GM23338 (cell line): ENCODE data around the gene PHLDB3. TPM values are rescaled to one million over a fixed set of nuclear protein-coding genes. Genes with fewer than 3 reads are reported as not detected.

Experiments
- ATAC-seq: fragments of 200-7000 bp; cut with Tn5 transposase; 3 replicates; pipeline ENCODE4 v1.9.1; 2020
- DNase-seq: peaks from one replicate; pipeline ENCODE4 v3.0.0-alpha.2; 2015; ENCODE audit warnings: low spot score
- H2AFZ ChIP-seq: fragments of 200-600 bp; sonication (generic); 2 replicates; pipeline ENCODE4 v1.8.0; 2016; ENCODE audit warnings: antibody characterized with exemption, mild to moderate bottlenecking, moderate library complexity
- H3F3A ChIP-seq: fragments of 200-600 bp; sonication (generic); replicated peaks from 2 replicates; pipeline ENCODE4 v1.8.0; 2017; ENCODE audit warnings: antibody characterized with exemption, mixed run types, low read depth
- H3K27ac ChIP-seq: fragments of 200-600 bp; sonication (generic); 2 replicates; pipeline ENCODE4 v1.6.1; 2016; ENCODE audit warnings: low read depth
- H3K27me3 ChIP-seq: fragments of 200-600 bp; sonication (generic); 2 replicates; pipeline ENCODE4 v1.8.0; 2016; ENCODE audit warnings: mild to moderate bottlenecking, mixed run types, moderate library complexity; ENCODE audit not compliant: insufficient read depth
- H3K36me3 ChIP-seq: fragments of 200-600 bp; sonication (generic); 2 replicates; pipeline ENCODE4 v1.8.0; 2016; ENCODE audit warnings: mild to moderate bottlenecking; ENCODE audit not compliant: insufficient read depth
- H3K4me1 ChIP-seq: fragments of 200-600 bp; sonication (generic); 2 replicates; pipeline ENCODE4 v1.8.0; 2016; ENCODE audit warnings: mild to moderate bottlenecking, moderate library complexity; ENCODE audit not compliant: insufficient read depth
- H3K4me2 ChIP-seq: fragments of 200-600 bp; sonication (generic); 2 replicates; pipeline ENCODE4 v1.7.1; 2017; ENCODE audit warnings: mixed run types
- H3K4me3 ChIP-seq: fragments of 200-600 bp; sonication (generic); 2 replicates; pipeline ENCODE4 v1.6.1; 2016; ENCODE audit warnings: mixed run types
- H3K79me2 ChIP-seq: fragments of 200-600 bp; sonication (generic); replicated peaks from 2 replicates; pipeline ENCODE4 v1.8.0; 2017; ENCODE audit warnings: mild to moderate bottlenecking; ENCODE audit not compliant: insufficient read depth
- H3K9me2 ChIP-seq: fragments of 200-600 bp; sonication (generic); 2 replicates; pipeline ENCODE4 v1.8.0; 2017; ENCODE audit not compliant: insufficient read depth
- H4K20me1 ChIP-seq: fragments of 200-600 bp; sonication (generic); replicated peaks from 2 replicates; pipeline ENCODE4 v1.8.0; 2017; ENCODE audit warnings: mild to moderate bottlenecking; ENCODE audit not compliant: insufficient read depth
- H3K27ac Mint-ChIP-seq: 2 replicates; pipeline ENCODE4 v1.8.0; 2020; ENCODE audit warnings: inconsistent platforms, mild to moderate bottlenecking, moderate library complexity, mixed read lengths
- H3K27me3 Mint-ChIP-seq: 3 replicates; pipeline ENCODE4 v1.8.0; 2022; ENCODE audit warnings: low read depth, mild to moderate bottlenecking, moderate library complexity, mixed read lengths, inconsistent platforms; ENCODE audit not compliant: insufficient read depth, poor library complexity
- H3K36me3 Mint-ChIP-seq: 3 replicates; pipeline ENCODE4 v1.8.0; 2021; ENCODE audit warnings: low read depth, mild to moderate bottlenecking, inconsistent platforms, moderate library complexity, mixed read lengths
- H3K4me1 Mint-ChIP-seq: 3 replicates; pipeline ENCODE4 v1.8.0; 2020; ENCODE audit warnings: mild to moderate bottlenecking, inconsistent platforms, mixed read lengths
- H3K4me3 Mint-ChIP-seq: 3 replicates; pipeline ENCODE4 v1.8.0; 2021; ENCODE audit warnings: moderate library complexity, mild to moderate bottlenecking, inconsistent platforms, mixed read lengths
- H3K9me3 Mint-ChIP-seq: 3 replicates; pipeline ENCODE4 v1.8.0; 2020; ENCODE audit warnings: moderate library complexity, mild to moderate bottlenecking, inconsistent platforms, mixed read lengths
- CREB1 ChIP-seq: fragments of 250-450 bp; sonication (Bioruptor Pico); IDR thresholded peaks from 2 replicates; pipeline ENCODE4 v1.5.0; 2020; ENCODE audit warnings: low read depth, mild to moderate bottlenecking, moderate library complexity
- CTCF ChIP-seq, 2 experiments: fragments of 200-600 bp in 1 of 2; sonication (generic) in 1 of 2; conservative IDR thresholded peaks; 2 replicates each; pipeline versions ENCODE4 v1.5.1 to v1.6.1; 2016 to 2017; ENCODE audit warnings: antibody characterized with exemption in 2 of 2, low read depth in 2 of 2, mild to moderate bottlenecking in 2 of 2, moderate library complexity in 1 of 2
- EZH2 ChIP-seq: fragments of 200-600 bp; sonication (generic); IDR thresholded peaks from one replicate; pipeline ENCODE4 v1.8.0; 2017; ENCODE audit warnings: antibody characterized with exemption, mild to moderate bottlenecking, low read depth; ENCODE audit not compliant: unreplicated experiment
- EZH2phosphoT487 ChIP-seq: fragments of 200-600 bp; sonication (generic); IDR thresholded peaks from one replicate; pipeline ENCODE4 v1.8.1; 2018; ENCODE audit warnings: antibody characterized with exemption; ENCODE audit not compliant: unreplicated experiment
- POLR2AphosphoS5 ChIP-seq: IDR thresholded peaks from 2 replicates; pipeline ENCODE4 v1.6.1; 2016; ENCODE audit warnings: antibody characterized with exemption, low read depth
- ZNF331 ChIP-seq: fragments of 250-450 bp; sonication (Bioruptor Pico); IDR thresholded peaks from 2 replicates; pipeline ENCODE4 v1.5.0; 2020; ENCODE audit warnings: low read depth, mild to moderate bottlenecking, moderate library complexity
- ZNF462 ChIP-seq: fragments of 250-450 bp; sonication (Bioruptor Pico); IDR thresholded peaks from 2 replicates; pipeline ENCODE4 v1.5.0; 2020; ENCODE audit warnings: mild to moderate bottlenecking, moderate library complexity
- polyA plus RNA-seq: library from polyadenylated mRNA; unstranded; fragments of >200 nt; fragmentation: Nextera tagmentation; extraction: Ambion mirVana; gene quantifications from 2 replicates; pipeline ENCODE4 v1.2.1, GENCODE V29; 2016
- total RNA-seq: library from RNA; depleted of rRNA; stranded (reverse); fragments of >200 nt; shearing (Covaris generic); gene quantifications from 2 replicates; pipeline ENCODE4 v1.2.3, GENCODE V29; 2014

PHLDB3 gene
- total and polyA plus RNA-seq, 2 experiments from 2014 or later, result 6.3 to 15.4 TPM

- Mint-ChIP-seq H3K9me3 (no peaks in the 10 kb centered on the region), H3K27me3 (peaks cover 21% of the 10 kb centered on the region), H3K36me3 (no peaks in the 10 kb centered on the region), H3K4me1 (peaks cover 3% of the 10 kb centered on the region; the same call in 2 of the 3 replicates), H3K4me3 (no peak overlapping the region), H3K27ac (no peak overlapping the region)
- Histone ChIP-seq H2AFZ (no peak overlapping the region), H3K79me2 (no peaks in the 10 kb centered on the region), H3K27ac (no peak overlapping the region), H3F3A (peaks cover 6% of the 10 kb centered on the region), H3K36me3 (no peaks in the 10 kb centered on the region), H3K4me3 (no peak overlapping the region), H4K20me1 (no peaks in the 10 kb centered on the region), H3K4me2 (no peak overlapping the region), H3K4me1 (peaks cover 4% of the 10 kb centered on the region; the same call in 1 of the 2 replicates), H3K27me3 (peaks cover 20% of the 10 kb centered on the region), H3K9me2 (no peaks in the 10 kb centered on the region)
- DNase-seq (no peak), ATAC-seq (no peak)
- no peak for TF ChIP-seq EZH2phosphoT487
- TF ChIP-seq CTCF (conservative IDR thresholded peaks at IDR 0.05; ENCODE audit: low read depth in 2 of 2), result no peak
- TF ChIP-seq ZNF331 (CRISPR knock-in tag), result no peak
Measured at GRCh38 chr19:43468354-43469159, 36.0 kb downstream of the PHLDB3 start.

GRCh38 chr19:43467730-43468129, 36.8 kb downstream of the PHLDB3 start:
- Mint-ChIP-seq H3K27me3 (peaks cover 18% of the 10 kb centered on the region), H3K27ac (no peak overlapping the region), H3K9me3 (no peaks in the 10 kb centered on the region), H3K4me1 (peaks cover 3% of the 10 kb centered on the region; the same call in 2 of the 3 replicates), H3K36me3 (no peaks in the 10 kb centered on the region), H3K4me3 (no peak overlapping the region)
- H3K9me2 ChIP-seq, result no peaks in the 10 kb centered on the region
- no peak overlapping the region for H3K27ac ChIP-seq
- H3K4me1 ChIP-seq, result peaks cover 6% of the 10 kb centered on the region; the same call in 1 of the 2 replicates
- no peaks in the 10 kb centered on the region for H3K36me3 ChIP-seq
- no peaks in the 10 kb centered on the region for H3K79me2 ChIP-seq
- H3K27me3 ChIP-seq, result peaks cover 20% of the 10 kb centered on the region
- TF ChIP-seq EZH2 (no peak), CTCF (conservative IDR thresholded peaks at IDR 0.05; ENCODE audit: low read depth in 2 of 2) (no peak), CREB1 (no peak), ZNF462 (CRISPR knock-in tag) (no peak), POLR2AphosphoS5 (no peak), ZNF331 (CRISPR knock-in tag) (no peak), EZH2phosphoT487 (no peak)
- ATAC-seq (no peak), DNase-seq (no peak)
- H3K4me3 ChIP-seq, result no peak overlapping the region
- H4K20me1 ChIP-seq, result no peaks in the 10 kb centered on the region
- H3K4me2 ChIP-seq, result no peak overlapping the region
- H2AFZ ChIP-seq, result no peak overlapping the region
- H3F3A ChIP-seq, result peaks cover 9% of the 10 kb centered on the region
